Hematopoietic multipotent progenitor cell treated with erythropoietin and hydrocortisone succinate and interleukin-3 and kit ligand, for 17 days (in vitro differentiated cells): ENCODE data around the gene DNAJA3.

Source experiments
- DNase-seq: peaks from one replicate; pipeline ENCODE4 v3.0.0-alpha.2; 2015; ENCODE audit warnings: low spot score

Gene DNAJA3

DNA sequence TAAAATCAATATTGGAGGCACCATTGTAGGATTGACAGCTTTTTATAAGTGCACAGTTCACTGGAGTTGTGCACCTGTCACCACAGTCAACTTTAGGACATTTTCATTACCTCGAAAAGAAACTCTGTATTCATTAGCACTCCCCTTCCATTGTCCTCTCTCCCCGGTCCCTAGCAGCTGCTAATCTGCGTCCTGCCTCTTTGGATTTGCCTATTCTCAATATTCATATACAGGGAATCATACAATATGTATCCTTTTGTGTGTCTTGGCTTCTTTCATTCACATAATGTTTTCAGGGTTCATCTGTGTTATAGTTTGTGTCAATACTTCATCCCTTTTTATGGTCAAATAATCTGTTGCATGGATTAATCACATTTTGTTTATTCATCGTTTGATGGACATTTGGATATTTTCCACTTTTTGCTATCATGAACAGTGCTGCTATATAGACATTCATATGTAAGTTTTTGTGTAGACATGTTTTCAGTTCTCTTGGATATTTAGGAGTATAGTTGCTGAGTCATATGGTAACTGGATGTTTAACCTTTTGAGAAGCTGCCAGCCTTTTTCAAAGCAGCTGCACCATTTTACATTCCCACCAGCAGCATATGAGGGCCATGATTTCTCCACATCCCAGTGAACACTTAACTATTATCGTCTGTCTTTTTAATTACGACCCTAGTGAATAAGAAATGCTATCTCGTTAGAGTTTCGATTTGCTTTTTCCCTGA is 9.8 kb downstream of the DNAJA3 start:
- no peak for DNase-seq

DNA sequence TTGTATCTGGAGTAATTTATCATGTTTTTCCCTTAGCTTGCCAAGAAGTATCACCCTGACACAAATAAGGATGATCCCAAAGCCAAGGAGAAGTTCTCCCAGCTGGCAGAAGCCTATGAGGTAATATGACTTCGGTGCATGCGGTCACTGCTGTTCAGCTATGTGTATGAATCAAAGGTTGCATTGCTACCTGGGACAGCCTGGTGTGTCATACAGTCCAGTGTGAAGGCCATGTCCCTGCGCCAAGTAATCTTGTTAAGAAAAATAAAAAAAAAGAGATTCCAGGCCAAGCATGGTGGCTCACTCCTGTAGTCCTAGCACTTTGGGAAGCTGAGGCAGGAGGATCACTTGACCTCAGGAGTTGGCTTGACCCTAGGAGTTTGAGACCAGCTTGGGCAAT is 11.7 kb downstream of the DNAJA3 start:
- DNase-seq: no peak

DNA sequence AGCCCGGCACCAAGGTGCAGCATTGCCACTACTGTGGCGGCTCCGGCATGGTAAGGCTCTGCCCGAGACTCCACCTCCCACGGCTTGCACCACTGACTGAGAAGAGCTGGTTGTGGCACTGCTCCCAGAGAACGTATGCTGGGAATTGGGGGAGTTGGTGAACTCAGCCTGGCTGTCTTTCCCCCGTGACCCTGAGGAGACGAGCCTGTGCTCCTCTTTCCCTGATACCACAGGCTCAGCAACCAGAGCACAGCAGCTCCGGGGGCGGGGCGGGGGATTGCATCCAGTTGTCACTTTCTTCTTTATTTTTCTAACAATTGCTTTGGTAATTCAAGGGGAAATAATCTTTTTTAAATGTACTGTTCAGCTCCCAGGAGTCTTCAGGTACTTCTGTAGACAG is 16.7 kb downstream of the DNAJA3 start:
- DNase-seq: no peak

DNA sequence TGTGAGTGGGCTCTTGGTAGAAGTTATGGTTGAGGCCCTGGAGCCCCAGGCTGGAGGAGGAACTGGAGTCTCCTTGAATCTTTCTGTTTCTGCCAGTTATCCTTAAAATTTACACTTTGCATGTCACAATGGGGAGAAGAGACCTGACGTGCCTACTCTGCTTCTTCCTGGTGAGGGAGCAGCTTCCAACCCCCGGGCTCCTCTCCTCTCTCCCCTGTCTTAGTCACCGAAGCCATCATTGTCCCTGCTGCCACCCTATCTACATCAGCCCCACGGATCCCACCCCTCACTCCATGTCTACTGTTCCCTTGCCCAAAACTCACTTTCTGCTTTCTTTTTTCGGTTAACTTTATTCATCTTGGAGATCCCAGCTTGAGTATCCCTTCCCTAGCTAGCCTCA is 17.6 kb downstream of the DNAJA3 start:
- DNase-seq: no peak

DNA sequence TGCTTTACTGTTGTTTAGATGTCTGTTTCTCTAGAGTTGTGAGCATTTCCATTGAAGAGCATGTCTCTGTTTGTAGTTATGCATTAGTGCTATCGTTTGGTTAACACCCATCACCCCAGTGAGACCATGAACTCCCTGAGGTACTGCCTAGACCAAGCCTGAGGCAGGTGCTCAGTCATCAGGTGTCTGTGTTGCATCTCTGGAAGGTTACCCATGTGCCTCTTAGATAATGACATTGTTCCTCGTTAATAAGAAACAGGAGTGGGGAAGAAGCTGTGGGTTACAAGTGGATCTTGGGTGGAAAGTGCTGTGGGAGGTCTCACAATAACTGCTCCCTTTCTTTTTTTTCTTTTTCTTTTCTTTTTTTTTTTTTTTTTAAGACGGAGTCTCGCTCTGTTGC is 18.3 kb downstream of the DNAJA3 start:
- DNase-seq: no peak

DNA sequence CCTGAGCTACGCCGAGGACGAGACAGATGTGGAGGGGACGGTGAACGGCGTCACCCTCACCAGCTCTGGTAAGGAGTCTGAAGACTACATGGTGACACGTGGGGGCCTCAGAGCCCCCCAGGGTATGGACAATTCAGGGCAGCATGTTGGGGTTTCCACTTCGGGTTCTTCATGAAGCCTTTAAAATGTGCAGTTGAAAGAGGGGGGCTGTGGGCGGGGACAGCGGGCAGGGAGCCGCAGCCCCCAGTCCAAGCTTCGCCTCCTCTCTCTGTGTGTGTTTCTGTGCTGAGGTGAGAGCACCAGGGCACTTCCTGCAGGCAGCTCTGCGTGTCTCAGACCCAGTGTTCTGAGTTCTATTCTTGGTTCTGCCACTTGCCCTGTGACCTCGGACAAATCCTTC is 24.8 kb downstream of the DNAJA3 start:
- no peak for DNase-seq

DNA sequence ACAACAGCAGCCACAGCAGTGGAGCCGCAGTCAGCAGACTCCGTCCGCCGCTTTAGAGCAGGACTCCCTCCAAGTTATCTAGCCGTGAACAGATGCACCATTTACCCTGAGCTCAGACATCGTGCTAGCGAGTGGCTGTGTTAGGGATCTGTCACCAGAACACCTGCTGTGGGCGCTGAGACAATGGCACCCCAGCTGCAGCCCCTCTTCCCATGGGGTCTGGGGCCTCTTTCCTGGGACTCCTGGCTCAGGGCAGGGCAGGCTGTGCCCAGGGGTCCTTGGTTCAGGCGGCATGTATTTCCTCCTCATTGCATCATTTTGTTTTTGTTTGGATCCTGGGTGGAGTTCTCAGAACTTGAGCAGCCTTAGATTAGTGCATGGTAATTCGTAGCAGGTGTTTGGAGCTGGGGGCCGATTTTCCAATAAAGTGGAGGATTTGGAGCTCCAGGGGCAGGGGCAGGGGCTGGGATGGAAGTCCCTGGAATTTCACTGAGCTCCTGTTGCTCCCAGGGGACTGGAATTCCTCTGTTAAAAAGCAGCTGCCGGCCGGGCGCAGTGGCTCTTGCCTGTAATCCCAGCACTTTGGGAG is 25.4 kb downstream of the DNAJA3 start:
- DNase-seq: no peak

DNA sequence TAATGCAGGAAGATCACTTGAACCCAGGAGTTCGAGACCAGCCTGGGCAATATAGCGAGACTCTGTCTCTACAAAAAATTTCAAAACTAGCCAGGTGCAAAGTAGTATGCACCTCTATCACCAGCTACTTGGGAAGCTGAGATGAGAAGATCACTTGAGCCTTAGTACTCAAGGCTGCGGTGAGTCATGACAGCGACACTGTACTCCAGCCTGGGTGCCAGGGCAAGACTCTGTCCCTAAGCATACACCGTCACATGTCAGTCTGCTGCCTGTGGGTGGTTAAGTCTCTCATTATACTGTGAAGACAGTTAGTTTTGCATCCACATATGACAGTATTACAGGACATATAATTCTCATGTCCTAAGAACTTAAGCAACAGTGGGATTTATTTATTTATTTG is 27.0 kb downstream of the DNAJA3 start:
- DNase-seq: no peak

DNA sequence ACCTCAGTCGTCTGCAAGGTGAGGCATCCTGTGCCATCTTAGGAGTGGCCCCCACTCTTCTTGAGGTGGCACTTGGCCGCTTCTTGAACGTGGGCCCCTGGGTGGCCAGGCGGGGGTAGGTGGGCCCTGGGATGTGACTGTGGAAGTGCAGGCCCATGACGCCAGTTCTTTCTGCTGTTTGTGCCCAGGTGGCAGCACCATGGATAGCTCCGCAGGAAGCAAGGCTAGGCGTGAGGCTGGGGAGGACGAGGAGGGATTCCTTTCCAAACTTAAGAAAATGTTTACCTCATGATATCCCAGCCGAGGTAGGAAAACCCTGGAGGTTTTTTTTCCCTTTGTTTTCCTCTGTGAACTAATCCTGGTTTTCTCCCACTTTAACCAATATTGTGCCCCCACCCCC is 29.0 kb downstream of the DNAJA3 start:
- DNase-seq: no peak

DNA sequence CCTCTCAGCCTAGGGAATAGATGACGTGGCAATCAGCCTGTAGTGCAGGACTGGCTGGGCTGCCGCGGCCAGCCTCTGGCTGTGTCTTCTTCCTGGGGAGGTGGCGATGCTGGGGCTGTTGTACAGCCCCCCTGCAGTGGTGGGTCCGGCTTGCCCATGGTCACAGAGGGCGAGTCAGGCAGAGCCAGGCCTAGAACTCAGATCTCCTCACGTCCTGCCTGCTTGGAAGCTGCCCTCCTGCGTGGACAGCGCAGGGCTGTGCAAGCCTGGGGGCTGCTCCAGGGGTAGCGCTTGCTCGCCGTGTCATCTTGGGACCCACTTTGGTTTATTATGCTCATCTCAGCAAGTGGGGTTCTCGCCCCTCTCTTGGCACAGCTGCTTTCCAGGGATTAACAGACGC is 29.4 kb downstream of the DNAJA3 start:
- no peak for DNase-seq

DNA sequence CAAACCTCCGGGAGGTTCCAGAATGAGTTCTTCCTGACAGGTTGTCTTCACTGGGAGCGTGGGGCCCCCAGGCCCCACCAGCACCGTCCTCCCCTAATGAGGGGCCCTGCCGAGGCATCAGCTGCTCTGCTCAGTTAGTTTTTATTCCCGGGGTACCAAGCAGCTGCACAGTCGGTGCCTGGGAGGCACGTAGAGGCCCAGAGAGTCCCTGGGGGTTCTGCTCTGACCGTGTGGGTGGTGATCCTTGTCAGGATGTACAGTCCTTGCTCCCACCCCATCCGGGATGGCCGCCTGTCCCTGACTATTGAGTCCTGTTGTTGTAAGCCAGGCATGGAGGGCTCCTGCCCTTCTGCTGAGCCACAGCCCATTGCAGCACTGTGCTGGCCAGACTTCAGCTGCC is 30.3 kb downstream of the DNAJA3 start:
- DNase-seq: no peak

DNA sequence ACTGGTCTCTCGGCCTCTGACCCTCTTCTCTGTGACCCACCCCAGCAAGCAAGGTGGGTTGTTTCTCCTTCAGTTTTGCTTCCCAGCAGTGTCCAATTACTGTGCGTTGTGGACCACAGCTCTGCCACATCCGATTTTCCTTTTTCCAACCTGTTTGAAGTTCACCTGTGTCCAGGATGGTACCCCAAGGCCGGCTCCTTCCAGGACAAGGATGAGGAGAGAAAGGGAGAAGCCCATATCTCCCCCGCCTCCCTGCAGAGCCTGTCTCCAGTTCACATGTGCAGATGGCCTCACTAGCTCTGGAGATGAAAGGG is 35.2 kb downstream of the DNAJA3 start:
- DNase-seq: no peak

DNA sequence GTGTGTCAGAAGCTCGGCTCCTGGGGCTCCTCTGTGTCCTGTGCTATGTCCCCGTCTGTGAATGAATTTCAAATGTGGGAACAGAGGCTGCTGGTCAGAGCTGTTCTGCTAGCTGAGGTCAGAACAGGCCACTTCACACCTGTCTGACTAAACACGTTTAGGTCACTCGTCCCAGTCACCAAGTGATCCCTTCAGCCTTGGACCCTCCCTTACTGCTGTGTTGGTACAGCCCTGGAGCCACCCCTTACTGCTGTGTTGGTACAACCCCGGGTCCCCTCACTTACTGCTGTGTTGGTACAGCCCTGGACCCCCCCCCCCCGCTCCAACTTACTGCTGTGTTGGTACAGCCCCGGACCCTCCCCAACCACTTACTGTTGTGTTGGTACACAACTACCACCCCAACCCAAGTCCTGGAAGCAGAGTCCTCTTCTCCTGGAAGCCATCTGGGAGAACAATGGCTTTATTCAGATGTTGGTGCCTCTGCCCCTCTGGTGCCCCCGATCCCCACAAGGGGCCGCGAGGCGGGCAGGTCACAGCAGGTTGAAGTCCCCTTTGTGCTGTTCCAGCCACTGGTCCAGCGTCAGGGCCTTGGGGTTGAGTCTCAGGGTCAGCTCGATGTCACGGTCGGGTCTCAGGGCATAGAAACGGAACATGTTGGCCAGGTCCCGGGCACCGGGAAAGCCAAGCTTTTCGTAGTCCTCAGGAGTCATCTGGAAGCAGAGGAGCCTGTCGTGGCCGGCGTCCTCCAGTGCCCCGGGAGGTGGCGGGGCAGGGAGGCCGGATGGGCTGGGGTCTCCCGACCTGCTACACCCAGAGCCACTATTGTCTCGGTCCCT is 35.8 kb downstream of the DNAJA3 start:
- no peak for DNase-seq

DNA sequence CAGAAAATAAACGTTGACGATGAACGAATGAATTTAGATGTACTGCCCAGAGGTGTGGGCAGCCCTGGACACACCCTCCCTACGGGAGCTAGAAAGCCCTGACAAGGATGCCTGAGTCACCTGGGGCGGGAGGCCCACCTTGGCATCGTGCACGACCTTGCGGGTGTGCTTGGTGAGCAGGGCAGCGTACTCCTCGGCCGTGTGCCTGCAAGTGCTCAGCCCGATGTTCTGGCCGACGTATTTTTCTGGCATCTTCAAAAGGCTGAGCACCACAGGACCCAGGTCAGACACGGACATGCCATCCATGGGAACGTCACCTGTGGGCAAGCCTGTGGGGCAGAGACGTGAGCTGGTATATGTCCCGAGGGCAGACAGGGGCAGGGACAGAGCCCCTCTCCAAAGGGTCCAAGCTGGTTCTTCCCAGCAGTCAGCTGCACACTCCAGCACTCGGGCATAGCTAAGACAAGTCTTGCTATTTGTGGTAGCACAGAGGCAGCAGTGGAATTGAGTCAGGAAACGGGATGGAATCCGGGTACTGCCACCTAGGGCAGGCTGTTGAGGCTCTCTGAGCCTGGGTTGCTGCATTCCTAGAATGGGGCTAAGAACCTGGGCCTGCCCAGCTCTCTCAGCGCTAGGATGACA is 38.0 kb downstream of the DNAJA3 start:
- no peak for DNase-seq

DNA sequence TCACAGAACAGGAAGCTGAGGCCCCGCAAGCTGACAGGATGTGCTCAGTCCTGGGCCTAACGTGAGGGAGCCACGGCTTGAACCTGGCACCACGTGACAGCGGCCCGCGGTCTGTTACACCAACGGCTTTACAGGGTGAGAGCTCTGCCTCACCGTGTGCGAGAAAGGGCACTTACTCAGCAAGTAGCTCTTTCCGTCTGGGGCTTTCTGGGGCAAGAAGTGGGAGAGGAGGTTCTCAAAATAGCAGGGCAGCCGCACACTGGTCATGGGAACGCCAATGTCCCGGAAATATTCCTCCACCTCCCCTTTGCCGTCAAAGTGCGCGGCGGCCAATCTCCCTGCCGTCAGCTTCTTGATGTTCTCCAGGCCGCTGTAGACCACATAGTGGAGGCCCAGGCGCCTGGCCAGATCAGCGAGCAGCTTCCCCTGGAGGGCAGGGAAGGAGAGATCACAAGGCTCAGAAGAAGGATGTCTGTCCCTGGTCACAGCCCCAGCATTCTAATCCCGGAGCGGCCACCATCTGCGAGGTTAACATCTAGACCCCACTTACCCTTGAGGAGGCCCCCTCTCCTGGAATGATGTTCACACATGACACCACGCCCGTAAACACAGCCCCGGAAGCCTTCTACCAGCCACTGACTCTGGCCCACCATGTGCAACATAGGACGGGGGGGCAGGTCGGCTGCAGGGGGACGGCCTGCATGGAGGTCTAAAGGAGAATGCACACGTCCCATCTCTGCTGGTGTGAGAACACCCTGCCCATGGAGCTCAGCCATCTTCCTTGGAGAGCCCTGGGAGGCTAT is 40.5 kb downstream of the DNAJA3 start:
- DNase-seq: no peak

DNA sequence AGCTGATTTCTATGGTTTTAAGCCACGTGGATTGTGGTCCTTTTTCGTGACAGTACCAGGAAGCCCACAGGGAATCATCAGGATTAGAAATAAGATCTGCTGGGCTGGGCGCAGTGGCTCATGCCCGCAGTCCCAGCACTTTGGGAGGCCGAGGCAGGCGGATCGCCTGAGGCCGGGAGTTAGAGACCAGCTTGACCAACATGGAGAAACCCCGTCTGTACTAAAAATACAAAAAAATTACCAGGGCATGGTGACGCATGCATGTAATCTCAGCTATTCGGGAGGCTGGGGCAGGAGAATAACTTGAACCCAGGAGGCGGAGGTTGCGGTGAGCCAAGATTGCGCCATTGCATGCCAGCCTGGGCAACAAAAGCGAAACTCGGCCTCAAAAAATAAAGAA is 42.2 kb downstream of the DNAJA3 start:
- DNase-seq: no peak

DNA sequence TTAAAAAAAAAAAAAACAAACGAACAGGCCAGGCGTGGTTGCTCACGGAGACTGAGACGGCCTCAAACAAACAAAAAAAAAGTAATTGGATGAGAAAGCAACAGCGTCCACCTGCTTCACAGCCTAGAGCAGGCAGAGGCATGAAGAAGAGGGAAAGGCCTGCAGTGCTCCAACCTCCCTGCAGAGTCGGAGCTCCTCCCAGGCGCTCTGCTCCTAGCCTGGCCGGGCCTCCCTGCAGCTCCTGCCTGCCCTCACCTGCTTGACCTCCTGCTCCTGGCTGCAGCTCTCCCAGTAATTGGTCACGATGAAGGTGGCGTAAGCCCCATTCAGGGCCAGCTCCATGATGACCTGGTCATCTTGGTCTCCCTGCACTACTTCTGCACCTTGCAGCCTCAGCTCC is 43.3 kb downstream of the DNAJA3 start:
- no peak for DNase-seq

DNA sequence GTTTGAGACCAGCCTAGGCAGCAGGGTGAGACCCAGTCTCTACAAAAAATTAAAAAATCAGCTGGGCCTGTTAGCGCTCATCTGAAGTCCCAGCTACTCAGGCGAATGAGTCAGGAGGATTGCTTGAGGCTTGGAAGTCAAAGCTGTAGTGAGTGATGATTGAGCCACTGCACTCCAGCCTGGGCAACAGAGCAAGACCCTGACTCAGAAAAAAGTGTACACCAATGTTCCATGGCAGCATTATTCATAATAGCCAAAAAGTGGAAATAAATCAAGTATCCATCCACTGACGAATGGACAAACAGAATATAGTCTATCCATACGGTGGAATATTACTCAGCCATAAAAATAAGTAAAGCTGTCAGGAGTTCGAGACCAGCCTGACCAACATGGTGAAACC is 46.2 kb downstream of the DNAJA3 start:
- no peak for DNase-seq

DNA sequence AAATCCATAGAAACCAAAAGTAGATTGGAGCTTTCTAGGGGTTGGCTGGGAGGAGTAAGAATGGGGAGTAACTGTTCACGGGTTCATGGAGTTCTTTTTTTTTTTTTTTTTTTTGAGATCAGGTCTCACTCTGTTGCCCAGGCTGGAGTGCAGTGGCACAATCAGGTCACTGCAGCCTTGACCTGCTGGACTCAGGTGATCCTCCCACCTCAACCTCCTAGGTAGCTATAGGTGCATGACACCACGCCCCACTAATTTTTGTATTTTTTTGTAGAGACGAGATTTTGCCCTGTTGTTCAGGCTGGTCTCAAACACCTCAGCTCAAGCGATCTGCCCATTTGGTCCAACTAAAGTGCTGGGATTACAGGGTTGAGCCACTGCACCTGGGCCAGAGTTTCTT is 47.2 kb downstream of the DNAJA3 start:
- DNase-seq: no peak

DNA sequence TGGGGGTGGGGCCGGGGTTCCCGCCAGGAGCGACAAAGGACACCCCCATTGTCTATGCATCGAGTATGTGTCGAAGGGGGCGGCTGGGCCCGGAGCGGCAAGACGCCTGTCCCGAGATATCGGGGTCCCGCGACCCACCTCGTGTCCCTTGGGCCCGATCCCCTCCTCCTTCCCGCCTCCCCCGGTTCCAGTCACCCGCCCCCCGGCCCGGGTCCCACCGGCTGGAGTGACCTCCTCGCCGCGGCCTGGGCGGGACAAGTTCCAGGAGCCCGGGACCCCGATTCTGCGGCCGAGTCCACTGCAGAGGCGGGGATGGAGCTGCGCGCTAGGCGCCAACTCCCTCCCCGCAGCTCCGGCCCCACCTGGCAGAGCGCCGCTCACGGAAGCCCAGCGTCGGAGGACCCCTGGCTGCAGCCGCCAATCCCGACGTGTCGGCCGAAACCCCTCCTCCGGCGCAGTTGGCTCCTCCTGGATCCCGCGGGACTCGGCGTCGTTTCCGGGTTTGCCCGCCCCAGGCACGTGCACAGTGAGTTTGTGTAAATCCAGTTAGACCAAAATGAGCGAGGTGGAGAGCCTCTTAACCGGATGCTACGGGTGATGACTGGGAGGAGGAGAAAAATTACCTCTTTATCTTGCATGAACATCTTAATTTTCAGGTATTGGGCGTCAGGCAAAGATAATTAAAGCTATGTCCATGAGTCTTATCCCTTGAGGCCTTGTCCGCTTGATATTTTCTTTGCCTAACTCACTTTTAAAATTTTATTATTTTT is 48.7 kb downstream of the DNAJA3 start, which contains the start of gene NMRAL1:
TSS of gene NMRAL1 (minus strand) at position 434 of the 770 bp plus-strand sequence. CDS start 493 bp downstream, outside the sequence.
- no peak for DNase-seq
